NCI-H1436 treated with DMSO at 0.1 percent for 48 hours (cell line): ENCODE results near the gene ZNF407.

Experiments
- DNase-seq: peaks from one replicate; lab custom pipeline; 2025; lab: John Stamatoyannopoulos, UW

ZNF407 gene

GRCh38 chr18:74876630-74877243, 279.1 kb downstream of the ZNF407 start:
- no peak for DNase-seq

- no peak for DNase-seq
These were observed 280.6 kb downstream of the ZNF407 start for GRCh38 chr18:74878267-74878666.

- no peak for DNase-seq
These were observed 283.1 kb downstream of the ZNF407 start for GRCh38 chr18:74880706-74881278.

GRCh38 chr18:74892066-74892627, 294.5 kb downstream of the ZNF407 start:
- DNase-seq, result no peak

GRCh38 chr18:74895686-74896085, 298.0 kb downstream of the ZNF407 start:
- no peak for DNase-seq

GRCh38 chr18:74896390-74896991, 298.8 kb downstream of the ZNF407 start:
- peak; percentile 27 for DNase-seq

- DNase-seq, result no peak
These were observed 300.4 kb downstream of the ZNF407 start for GRCh38 chr18:74897971-74898657.

- DNase-seq, result no peak
These were observed 301.3 kb downstream of the ZNF407 start for GRCh38 chr18:74898965-74899364.

- DNase-seq, result peak; percentile 57
These were observed 301.9 kb downstream of the ZNF407 start for GRCh38 chr18:74899554-74899953.

- DNase-seq, result no peak
These were observed 303.9 kb downstream of the ZNF407 start for GRCh38 chr18:74901362-74902146.

GRCh38 chr18:74902147-74902455, 304.4 kb downstream of the ZNF407 start:
- no peak for DNase-seq

GRCh38 chr18:74905247-74905646, 307.6 kb downstream of the ZNF407 start:
- DNase-seq, result no peak

- no peak for DNase-seq
These were observed 308.5 kb downstream of the ZNF407 start for GRCh38 chr18:74906184-74906583.

GRCh38 chr18:74914052-74914591, 316.5 kb downstream of the ZNF407 start:
- DNase-seq, result no peak

GRCh38 chr18:74914648-74915047, 317.0 kb downstream of the ZNF407 start:
- DNase-seq, result no peak

- DNase-seq, result no peak
These were observed 319.2 kb downstream of the ZNF407 start for GRCh38 chr18:74916773-74917393.

- DNase-seq, result no peak
These were observed 320.7 kb downstream of the ZNF407 start for GRCh38 chr18:74918276-74918790.

GRCh38 chr18:74921057-74921820, 323.6 kb downstream of the ZNF407 start:
- no peak for DNase-seq

- DNase-seq, result no peak
These were observed 328.4 kb downstream of the ZNF407 start for GRCh38 chr18:74926051-74926450.

- no peak for DNase-seq
These were observed 330.7 kb downstream of the ZNF407 start for GRCh38 chr18:74928194-74928968.
